SU-DHL-6 (cell line): Measurements from ENCODE around the gene KCTD1.

ENCODE experiments used
- H2AFZ ChIP-seq: fragments of 200-600 bp; sonication (generic); 2 replicates; pipeline ENCODE4 v1.6.1; 2014; ENCODE audit warnings: low read depth, mild to moderate bottlenecking, moderate library complexity, mixed read lengths, antibody characterized with exemption, low read length; ENCODE audit not compliant: severe bottlenecking
- H3F3A ChIP-seq: fragments of 200-600 bp; shearing (Covaris generic); 2 replicates; pipeline ENCODE4 v1.6.0; 2016; ENCODE audit warnings: antibody characterized with exemption, mild to moderate bottlenecking; ENCODE audit not compliant: insufficient read depth
- H3K27ac ChIP-seq: fragments of 200-600 bp; sonication (generic); 2 replicates; pipeline ENCODE4 v1.5.1; 2016; ENCODE audit warnings: low read depth, mild to moderate bottlenecking, low read length, moderate library complexity, mixed read lengths
- H3K27me3 ChIP-seq: fragments of 200-600 bp; sonication (generic), shearing (Covaris generic); 2 replicates; pipeline ENCODE4 v1.6.0; 2014; ENCODE audit warnings: mild to moderate bottlenecking, low read length
- H3K36me3 ChIP-seq: fragments of 200-600 bp; sonication (generic); 2 replicates; pipeline ENCODE4 v1.6.1; 2014; ENCODE audit warnings: mild to moderate bottlenecking, low read length, mixed read lengths
- H3K4me2 ChIP-seq: fragments of 300-600, 200-600 bp; shearing (Covaris generic), sonication (generic); 2 replicates; pipeline ENCODE4 v1.6.0; 2014; ENCODE audit warnings: low read length, low read depth, mild to moderate bottlenecking; ENCODE audit not compliant: poor library complexity, severe bottlenecking
- H3K4me3 ChIP-seq: fragments of 200-600 bp; sonication (generic); 2 replicates; pipeline ENCODE4 v1.5.1; 2014; ENCODE audit warnings: antibody characterized with exemption, low read length, mild to moderate bottlenecking, mixed read lengths; ENCODE audit not compliant: insufficient read depth, poor library complexity, severe bottlenecking
- H3K79me2 ChIP-seq: fragments of 200-600 bp; sonication (generic); 2 replicates; pipeline ENCODE4 v1.6.1; 2014; ENCODE audit warnings: mild to moderate bottlenecking, low read length, moderate library complexity; ENCODE audit not compliant: insufficient read depth
- H3K9ac ChIP-seq: fragments of 200-600 bp; sonication (generic); 2 replicates; pipeline ENCODE4 v1.7.0; 2014; ENCODE audit warnings: mild to moderate bottlenecking, low read length
- H3K9me2 ChIP-seq: fragments of 200-600 bp; sonication (generic); replicated peaks from 2 replicates; pipeline ENCODE4 v1.6.1; 2014; ENCODE audit warnings: low read length; ENCODE audit not compliant: insufficient read depth
- H3K9me3 ChIP-seq: fragments of 200-600 bp; sonication (generic); 2 replicates; pipeline ENCODE4 v1.6.1; 2014; ENCODE audit warnings: low read length, mixed read lengths; ENCODE audit not compliant: insufficient read depth
- H4K20me1 ChIP-seq: fragments of 200-600 bp; sonication (generic); 2 replicates; pipeline ENCODE4 v1.6.1; 2014; ENCODE audit warnings: low read depth, mild to moderate bottlenecking, antibody characterized with exemption, low read length, moderate library complexity, mixed read lengths
- EZH2phosphoT487 ChIP-seq: fragments of 200-600 bp; sonication (generic), shearing (Covaris generic); conservative IDR thresholded peaks from 2 replicates; pipeline ENCODE4 v1.6.1; 2018; ENCODE audit warnings: mild to moderate bottlenecking, antibody characterized with exemption, low read length, moderate library complexity, mixed read lengths
- TF ChIP-seq, protein P1 (sequence below): fragments of 200-600 bp; sonication (generic); IDR thresholded peaks from one replicate; pipeline ENCODE4 v1.5.1; 2017; ENCODE audit warnings: antibody characterized with exemption, mild to moderate bottlenecking, low read length, moderate library complexity; ENCODE audit not compliant: insufficient read depth, poor library complexity, severe bottlenecking

Gene KCTD1

DNA sequence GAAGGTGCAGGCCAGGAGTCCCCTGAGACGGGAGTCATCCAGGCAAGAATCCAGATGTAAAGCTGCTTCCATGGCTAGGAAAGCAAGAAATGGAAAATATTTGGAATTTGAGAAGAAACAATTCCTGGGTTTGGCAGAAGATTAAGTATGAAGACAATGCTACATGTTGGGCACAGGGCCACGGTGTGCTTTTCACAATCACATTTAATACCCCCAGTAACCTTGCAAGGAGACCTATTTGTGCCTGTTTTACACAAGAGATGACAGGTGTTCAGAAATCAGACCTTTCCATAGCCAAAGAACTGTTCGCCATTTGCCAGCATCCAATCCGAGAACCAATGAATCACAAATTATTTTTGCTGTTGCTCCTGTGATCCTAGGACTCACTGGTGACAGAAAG, 50.5 kb downstream of the KCTD1 start:
- H3K9ac ChIP-seq = no peak overlapping the region

DNA sequence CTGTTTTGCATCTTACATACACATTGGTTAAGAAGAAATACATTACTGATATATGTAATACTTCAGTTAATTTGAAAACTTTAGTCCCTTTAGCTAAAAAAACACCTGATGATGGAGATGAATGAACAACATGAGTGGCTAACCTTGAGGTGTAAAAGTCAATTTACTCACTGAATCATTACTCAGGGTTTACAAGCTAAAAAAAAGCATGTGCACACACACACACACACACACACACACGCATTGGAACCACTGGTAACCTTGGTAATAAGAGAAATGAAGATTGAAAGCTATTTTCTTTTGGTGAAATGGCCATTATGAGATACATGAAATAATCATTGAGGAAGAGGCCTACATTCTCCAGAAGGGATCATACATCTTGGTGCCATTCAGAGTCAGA, 51.8 kb downstream of the KCTD1 start:
- no peak overlapping the region for H3K27ac ChIP-seq
- no peak overlapping the region for H3K4me3 ChIP-seq
- H2AFZ ChIP-seq = no peak overlapping the region
- no peaks in the 10 kb centered on the region for H3K9me2 ChIP-seq
- H3K79me2 ChIP-seq = no peaks in the 10 kb centered on the region
- no peak for TF ChIP-seq EZH2phosphoT487
- TF ChIP-seq, protein P1, sequence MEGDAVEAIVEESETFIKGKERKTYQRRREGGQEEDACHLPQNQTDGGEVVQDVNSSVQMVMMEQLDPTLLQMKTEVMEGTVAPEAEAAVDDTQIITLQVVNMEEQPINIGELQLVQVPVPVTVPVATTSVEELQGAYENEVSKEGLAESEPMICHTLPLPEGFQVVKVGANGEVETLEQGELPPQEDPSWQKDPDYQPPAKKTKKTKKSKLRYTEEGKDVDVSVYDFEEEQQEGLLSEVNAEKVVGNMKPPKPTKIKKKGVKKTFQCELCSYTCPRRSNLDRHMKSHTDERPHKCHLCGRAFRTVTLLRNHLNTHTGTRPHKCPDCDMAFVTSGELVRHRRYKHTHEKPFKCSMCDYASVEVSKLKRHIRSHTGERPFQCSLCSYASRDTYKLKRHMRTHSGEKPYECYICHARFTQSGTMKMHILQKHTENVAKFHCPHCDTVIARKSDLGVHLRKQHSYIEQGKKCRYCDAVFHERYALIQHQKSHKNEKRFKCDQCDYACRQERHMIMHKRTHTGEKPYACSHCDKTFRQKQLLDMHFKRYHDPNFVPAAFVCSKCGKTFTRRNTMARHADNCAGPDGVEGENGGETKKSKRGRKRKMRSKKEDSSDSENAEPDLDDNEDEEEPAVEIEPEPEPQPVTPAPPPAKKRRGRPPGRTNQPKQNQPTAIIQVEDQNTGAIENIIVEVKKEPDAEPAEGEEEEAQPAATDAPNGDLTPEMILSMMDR = no peak
- no peaks in the 10 kb centered on the region for H3K9me3 ChIP-seq
- no peaks in the 10 kb centered on the region for H3F3A ChIP-seq
- H4K20me1 ChIP-seq = no peaks in the 10 kb centered on the region
- no peak overlapping the region for H3K4me2 ChIP-seq
- no peak overlapping the region for H3K9ac ChIP-seq
- H3K27me3 ChIP-seq = no peaks in the 10 kb centered on the region
- H3K36me3 ChIP-seq = no peaks in the 10 kb centered on the region

More for the DNA sequence above, 50.5 kb downstream of the KCTD1 start:
- no peaks in the 10 kb centered on the region for H3K9me3 ChIP-seq
- no peaks in the 10 kb centered on the region for H4K20me1 ChIP-seq
- TF ChIP-seq, protein P1 = no peak
- TF ChIP-seq EZH2phosphoT487 = no peak
- H3K27ac ChIP-seq = no peak overlapping the region
- no peaks in the 10 kb centered on the region for H3F3A ChIP-seq
- H2AFZ ChIP-seq = no peak overlapping the region
- no peak overlapping the region for H3K4me3 ChIP-seq
- no peaks in the 10 kb centered on the region for H3K36me3 ChIP-seq
- no peaks in the 10 kb centered on the region for H3K27me3 ChIP-seq
- no peaks in the 10 kb centered on the region for H3K79me2 ChIP-seq
- H3K9me2 ChIP-seq = no peaks in the 10 kb centered on the region
- H3K4me2 ChIP-seq = no peak overlapping the region

DNA sequence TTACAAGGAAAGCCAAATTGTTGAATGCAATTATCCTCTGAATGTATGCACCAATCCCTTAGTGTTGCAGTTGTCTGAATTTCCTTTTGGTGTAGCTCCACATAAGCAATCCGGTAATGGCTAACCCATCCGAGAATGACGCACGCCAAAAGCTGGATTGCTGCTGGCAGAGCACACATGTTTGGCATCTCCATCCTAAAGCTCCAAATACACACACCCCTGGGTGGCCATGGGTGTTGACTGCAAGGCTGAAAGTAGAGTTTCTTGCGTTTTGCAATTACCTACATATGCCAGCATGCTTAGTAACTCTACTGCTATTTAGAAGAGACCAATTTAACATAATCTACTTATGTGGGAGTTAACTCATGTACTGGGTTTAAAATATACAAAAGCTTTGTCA, 53.1 kb downstream of the KCTD1 start:
- Histone ChIP-seq H3K4me3 (no peak overlapping the region), H3K4me2 (no peak overlapping the region), H3K27ac (no peak overlapping the region), H3F3A (no peaks in the 10 kb centered on the region), H3K27me3 (no peaks in the 10 kb centered on the region), H3K9me2 (no peaks in the 10 kb centered on the region), H3K79me2 (no peaks in the 10 kb centered on the region), H3K9me3 (no peaks in the 10 kb centered on the region), H2AFZ (no peak overlapping the region), H4K20me1 (no peaks in the 10 kb centered on the region), H3K9ac (no peak overlapping the region), H3K36me3 (no peaks in the 10 kb centered on the region)
- TF ChIP-seq, protein P1 = no peak
- no peak for TF ChIP-seq EZH2phosphoT487

DNA sequence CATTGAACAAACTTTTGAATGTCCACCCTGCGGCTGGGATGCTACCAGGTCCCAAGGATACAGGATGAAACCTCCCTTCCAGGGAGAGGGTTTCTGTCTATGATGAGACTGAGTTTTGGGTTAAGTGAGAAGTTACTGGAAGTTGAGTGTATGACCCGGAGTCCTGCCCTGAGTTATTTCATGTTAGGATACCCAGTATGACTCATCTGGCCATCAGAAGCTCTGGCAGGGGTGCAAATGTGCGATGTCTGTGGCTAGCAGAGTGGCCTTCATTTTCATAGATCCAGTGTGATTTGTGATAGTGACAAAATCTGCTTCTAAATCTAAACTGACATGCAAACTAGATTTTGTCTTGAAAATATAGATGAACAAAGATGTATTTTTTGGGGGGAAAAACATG, 55.3 kb downstream of the KCTD1 start:
- no peaks in the 10 kb centered on the region for H3K9me2 ChIP-seq

More for the DNA sequence above, 55.3 kb downstream of the KCTD1 start:
- Histone ChIP-seq H3K9ac (no peak overlapping the region), H3K36me3 (no peaks in the 10 kb centered on the region), H3K9me3 (no peaks in the 10 kb centered on the region), H3K79me2 (no peaks in the 10 kb centered on the region), H4K20me1 (no peaks in the 10 kb centered on the region), H3F3A (no peaks in the 10 kb centered on the region), H3K27ac (no peak overlapping the region), H3K27me3 (no peaks in the 10 kb centered on the region), H2AFZ (no peak overlapping the region), H3K4me3 (no peak overlapping the region), H3K4me2 (no peak overlapping the region)
- TF ChIP-seq EZH2phosphoT487 = no peak
- TF ChIP-seq, protein P1 = no peak
